Caco-2 (cell line): ENCODE measurements around the gene F3. TPM values are rescaled to one million over a fixed set of nuclear protein-coding genes. Genes with fewer than 3 reads are reported as not detected.
A peak's percentile ranks its signal among the peaks of the same experiment; 100 is the strongest.

Source experiments
- BruUV-seq: library from RNA; stranded (reverse); fragments of 400-500 nt; replicated peaks from 2 replicates; lab custom pipeline; 2021; lab: Mats Ljungman, UMichigan
- CTCF ChIA-PET: fragments of 300-600 bp; sonication (Branson Sonifier 250); formaldehyde crosslinking; loops from one replicate; lab custom pipeline; 2022; ENCODE audit warnings: antibody characterized with exemption; lab: Charles Lee
- POLR2A ChIA-PET: fragments of 300-600 bp; sonication (Branson Sonifier 250); formaldehyde crosslinking; loops from one replicate; lab custom pipeline; 2022; ENCODE audit warnings: antibody characterized with exemption; lab: Charles Lee
- DNase-seq, 2 experiments: peaks; one replicate each; pipeline versions ENCODE4 v3.0.0 to v3.0.0-alpha.2; 2020 to 2022
- H3K27me3 ChIP-seq: replicated peaks from 2 replicates; pipeline ENCODE4 v1.6.0; 2011; ENCODE audit warnings: low read length; ENCODE audit not compliant: control insufficient read depth, insufficient read depth
- H3K36me3 ChIP-seq: 2 replicates; pipeline ENCODE4 v1.5.1; 2011; ENCODE audit warnings: low read length; ENCODE audit not compliant: control insufficient read depth, insufficient read depth
- H3K4me1 ChIP-seq: fragments of 250-450 bp; sonication (Bioruptor Pico); 2 replicates; pipeline ENCODE4 v1.5.1; 2020; ENCODE audit warnings: mild to moderate bottlenecking
- H3K4me3 ChIP-seq: 2 replicates; pipeline ENCODE4 v1.5.1; 2011; ENCODE audit warnings: low read depth, mild to moderate bottlenecking, control low read depth, low read length
- H3K9me3 ChIP-seq: fragments of 250-450 bp; sonication (Bioruptor Pico); 2 replicates; pipeline ENCODE4 v1.5.1; 2020; ENCODE audit warnings: mild to moderate bottlenecking, moderate library complexity
- H3K27ac Mint-ChIP-seq: one replicate; pipeline ENCODE4 v1.8.0; 2022; ENCODE audit warnings: mixed read lengths; ENCODE audit not compliant: unreplicated experiment
- H3K27me3 Mint-ChIP-seq: one replicate; pipeline ENCODE4 v1.8.0; 2022; ENCODE audit warnings: mixed read lengths; ENCODE audit not compliant: insufficient read depth, unreplicated experiment
- H3K36me3 Mint-ChIP-seq: one replicate; pipeline ENCODE4 v1.8.0; 2022; ENCODE audit warnings: mild to moderate bottlenecking, mixed read lengths; ENCODE audit not compliant: insufficient read depth, unreplicated experiment
- H3K4me1 Mint-ChIP-seq: one replicate; pipeline ENCODE4 v1.8.0; 2022; ENCODE audit warnings: low read depth, mixed read lengths; ENCODE audit not compliant: unreplicated experiment
- H3K4me3 Mint-ChIP-seq: one replicate; pipeline ENCODE4 v1.8.0; 2022; ENCODE audit warnings: mild to moderate bottlenecking, moderate library complexity, mixed read lengths; ENCODE audit not compliant: unreplicated experiment
- H3K9me3 Mint-ChIP-seq: one replicate; pipeline ENCODE4 v1.8.0; 2022; ENCODE audit warnings: mixed read lengths; ENCODE audit not compliant: unreplicated experiment
- CTCF ChIP-seq, 2 experiments: fragments of 200-600 bp in 1 of 2; IDR thresholded peaks; 1 replicate in 1 of 2; 2 replicates in 1 of 2; pipeline versions ENCODE4 v1.5.1 to v1.8.0; 2011 to 2022; ENCODE audit warnings: antibody characterized with exemption in 1 of 2, control low read depth in 1 of 2, inconsistent platforms in 1 of 2, low read depth in 1 of 2, low read length in 1 of 2, mild to moderate bottlenecking in 1 of 2, moderate library complexity in 1 of 2; ENCODE audit not compliant: insufficient read depth in 1 of 2, severe bottlenecking in 1 of 2, unreplicated experiment in 1 of 2
- intact Hi-C: fragments of 100-400 bp; cut with micrococcal nuclease; formaldehyde crosslinking; loops from one replicate; pipeline ENCODE4 v1.10.0; 2022; ENCODE audit not compliant: unreplicated experiment
- total RNA-seq: library from RNA; stranded (reverse); gene quantifications from 2 replicates; pipeline ENCODE4 v1.2.3, GENCODE V29; 2022

Gene F3
- total RNA-seq, 1 experiment from 2014 or later, result 28.5 TPM

- Histone ChIP-seq H3K4me1 (peaks cover 40% of the 10 kb centered on the region), H3K36me3 (no peaks in the 10 kb centered on the region), H3K9me3 (no peaks in the 10 kb centered on the region), H3K27me3 (no peaks in the 10 kb centered on the region), H3K4me3 (no peak overlapping the region)
- Mint-ChIP-seq H3K36me3 (no peaks in the 10 kb centered on the region), H3K27ac (no peak overlapping the region), H3K4me1 (peaks cover 15% of the 10 kb centered on the region), H3K9me3 (no peaks in the 10 kb centered on the region), H3K27me3 (no peaks in the 10 kb centered on the region), H3K4me3 (peak overlapping the region; percentile 27)
- BruUV-seq, result no TSS peak
- POLR2A ChIA-PET, result no interaction called here
- CTCF ChIA-PET, result no interaction called here
- intact Hi-C loops, result loop anchor here (1.0 kb wide), 1 partner anchor 11 kb away; no protein-coding TSS in a partner anchor
- no peak for DNase-seq
- TF ChIP-seq CTCF (IDR thresholded peaks at IDR 0.05; ENCODE audit: insufficient read depth in 1 of 2, low read depth in 1 of 2, low read length in 1 of 2, severe bottlenecking in 1 of 2, unreplicated experiment in 1 of 2), result no peak
Measured at GRCh38 chr1:94553323-94553730, 11.8 kb upstream of the F3 start.

GRCh38 chr1:94552071-94552586 lies 10.6 kb upstream of the F3 start:
- no TSS peak for BruUV-seq
- H3K4me3 Mint-ChIP-seq, result no peak overlapping the region
- no peak for TF ChIP-seq CTCF (IDR thresholded peaks at IDR 0.05; ENCODE audit: insufficient read depth in 1 of 2, low read depth in 1 of 2, low read length in 1 of 2, severe bottlenecking in 1 of 2, unreplicated experiment in 1 of 2)
- Histone ChIP-seq H3K4me1 (peaks cover 40% of the 10 kb centered on the region), H3K36me3 (no peaks in the 10 kb centered on the region), H3K9me3 (no peaks in the 10 kb centered on the region), H3K4me3 (no peak overlapping the region), H3K27me3 (no peaks in the 10 kb centered on the region)
- intact Hi-C loops, result no loop called here
- no peaks in the 10 kb centered on the region for H3K36me3 Mint-ChIP-seq
- POLR2A ChIA-PET, result no interaction called here
- no peaks in the 10 kb centered on the region for H3K27me3 Mint-ChIP-seq
- H3K9me3 Mint-ChIP-seq, result no peaks in the 10 kb centered on the region
- CTCF ChIA-PET, result no interaction called here
- peaks cover 15% of the 10 kb centered on the region for H3K4me1 Mint-ChIP-seq
- H3K27ac Mint-ChIP-seq, result no peak overlapping the region
- DNase-seq, result no peak

- Histone ChIP-seq H3K4me1 (peaks cover 40% of the 10 kb centered on the region), H3K9me3 (no peaks in the 10 kb centered on the region), H3K4me3 (no peak overlapping the region), H3K36me3 (no peaks in the 10 kb centered on the region), H3K27me3 (no peaks in the 10 kb centered on the region)
- no peak for TF ChIP-seq CTCF (IDR thresholded peaks at IDR 0.05; ENCODE audit: insufficient read depth in 1 of 2, low read depth in 1 of 2, low read length in 1 of 2, severe bottlenecking in 1 of 2, unreplicated experiment in 1 of 2)
- no TSS peak for BruUV-seq
- Mint-ChIP-seq H3K4me3 (no peak overlapping the region), H3K36me3 (no peaks in the 10 kb centered on the region), H3K27ac (no peak overlapping the region), H3K4me1 (peaks cover 15% of the 10 kb centered on the region), H3K27me3 (no peaks in the 10 kb centered on the region), H3K9me3 (no peaks in the 10 kb centered on the region)
- DNase-seq, result no peak
- intact Hi-C loops, result no loop called here
- ChIA-PET CTCF (no interaction called here), POLR2A (no interaction called here)
Measured at GRCh38 chr1:94551449-94551848, 9.9 kb upstream of the F3 start.
